ENCODE data around the gene PDGFRB.

- TF ChIP-seq CTCF (IDR thresholded peaks at IDR 0.05) (peak in 4 of 6 experiments; percentile 4 to 36 (median 32)), POLR2A (IDR thresholded peaks at IDR 0.05) (peak; percentile 10 to 44)
Observed at GRCh38 chr5:150163547-150164059, 8.0 kb upstream of the PDGFRB start.
